OCI-LY3 (cell line): ENCODE data around the gene ANKRD11.
"Not testable (repeated sequence)": the region's sequence is repeated elsewhere in the genome, so short reads cannot be mapped to it uniquely, and the experiment has no call there.

Source experiments
- EZH2phosphoT487 ChIP-seq: fragments of 200-600 bp; shearing (Covaris generic); IDR thresholded peaks from 2 replicates; pipeline ENCODE4 v1.6.1; 2018; ENCODE audit warnings: antibody characterized with exemption, mixed run types, low read depth
- TF ChIP-seq, protein P1 (sequence below): fragments of 200-600, 300-600 bp; sonication (generic); IDR thresholded peaks from 2 replicates; pipeline ENCODE4 v1.5.1; 2014; ENCODE audit warnings: antibody characterized with exemption, low read length, low read depth

DNA sequence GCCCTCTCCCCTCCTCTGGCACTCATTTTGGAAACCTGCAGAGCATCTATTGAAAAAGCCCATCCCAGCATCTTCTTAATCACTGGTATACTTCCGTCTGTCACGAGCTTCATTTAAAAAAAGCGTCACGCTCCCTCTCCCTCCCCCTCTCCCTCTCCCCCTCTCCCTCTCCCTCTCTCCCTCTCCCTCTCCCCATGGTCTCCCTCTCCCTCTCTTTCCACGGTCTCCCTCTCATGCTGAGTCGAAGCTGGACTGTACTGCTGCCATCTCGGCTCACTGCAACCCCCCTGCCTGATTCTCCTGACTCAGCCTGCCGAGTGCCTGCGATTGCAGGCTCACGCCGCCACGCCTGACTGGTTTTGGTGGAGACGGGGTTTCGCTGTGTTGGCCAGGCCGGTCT lies 28.5 kb downstream of the ANKRD11 start:
- TF ChIP-seq, protein P1, sequence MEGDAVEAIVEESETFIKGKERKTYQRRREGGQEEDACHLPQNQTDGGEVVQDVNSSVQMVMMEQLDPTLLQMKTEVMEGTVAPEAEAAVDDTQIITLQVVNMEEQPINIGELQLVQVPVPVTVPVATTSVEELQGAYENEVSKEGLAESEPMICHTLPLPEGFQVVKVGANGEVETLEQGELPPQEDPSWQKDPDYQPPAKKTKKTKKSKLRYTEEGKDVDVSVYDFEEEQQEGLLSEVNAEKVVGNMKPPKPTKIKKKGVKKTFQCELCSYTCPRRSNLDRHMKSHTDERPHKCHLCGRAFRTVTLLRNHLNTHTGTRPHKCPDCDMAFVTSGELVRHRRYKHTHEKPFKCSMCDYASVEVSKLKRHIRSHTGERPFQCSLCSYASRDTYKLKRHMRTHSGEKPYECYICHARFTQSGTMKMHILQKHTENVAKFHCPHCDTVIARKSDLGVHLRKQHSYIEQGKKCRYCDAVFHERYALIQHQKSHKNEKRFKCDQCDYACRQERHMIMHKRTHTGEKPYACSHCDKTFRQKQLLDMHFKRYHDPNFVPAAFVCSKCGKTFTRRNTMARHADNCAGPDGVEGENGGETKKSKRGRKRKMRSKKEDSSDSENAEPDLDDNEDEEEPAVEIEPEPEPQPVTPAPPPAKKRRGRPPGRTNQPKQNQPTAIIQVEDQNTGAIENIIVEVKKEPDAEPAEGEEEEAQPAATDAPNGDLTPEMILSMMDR: not testable (repeated sequence)
- TF ChIP-seq EZH2phosphoT487: not testable (repeated sequence)
